Stimulated activated CD4-positive, alpha-beta T cell treated with anti-CD3 and anti-CD28 coated beads, TNF-alpha, amount 100 ng/mL, for 24 hours (primary cell): ENCODE data around the gene RFXAP.

ENCODE experiments used
- DNase-seq, 3 experiments: peaks; one replicate each; pipeline ENCODE4 v3.0.0-alpha.2; 2020; ENCODE audit warnings: low read depth in 3 of 3

Gene RFXAP

DNA sequence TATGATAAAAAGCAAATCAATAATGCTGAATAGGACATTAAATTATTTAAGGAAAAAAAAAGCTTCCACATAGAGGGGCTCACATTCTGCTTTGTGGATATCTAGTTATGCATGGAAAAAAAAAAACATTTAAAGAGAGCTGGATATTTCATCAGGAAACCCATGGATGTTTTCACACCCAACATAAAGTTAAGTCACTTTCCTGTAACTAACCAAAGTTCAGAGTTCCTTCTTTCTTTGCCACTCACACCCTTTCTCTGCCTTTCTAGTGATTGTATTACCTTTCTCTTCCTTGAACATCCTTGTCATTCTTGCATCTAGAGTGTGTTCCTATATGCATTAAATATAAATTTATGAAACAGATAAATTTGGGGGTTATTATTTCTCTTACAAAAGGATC lies 47.2 kb downstream of the RFXAP start:
- DNase-seq, result no peak

DNA sequence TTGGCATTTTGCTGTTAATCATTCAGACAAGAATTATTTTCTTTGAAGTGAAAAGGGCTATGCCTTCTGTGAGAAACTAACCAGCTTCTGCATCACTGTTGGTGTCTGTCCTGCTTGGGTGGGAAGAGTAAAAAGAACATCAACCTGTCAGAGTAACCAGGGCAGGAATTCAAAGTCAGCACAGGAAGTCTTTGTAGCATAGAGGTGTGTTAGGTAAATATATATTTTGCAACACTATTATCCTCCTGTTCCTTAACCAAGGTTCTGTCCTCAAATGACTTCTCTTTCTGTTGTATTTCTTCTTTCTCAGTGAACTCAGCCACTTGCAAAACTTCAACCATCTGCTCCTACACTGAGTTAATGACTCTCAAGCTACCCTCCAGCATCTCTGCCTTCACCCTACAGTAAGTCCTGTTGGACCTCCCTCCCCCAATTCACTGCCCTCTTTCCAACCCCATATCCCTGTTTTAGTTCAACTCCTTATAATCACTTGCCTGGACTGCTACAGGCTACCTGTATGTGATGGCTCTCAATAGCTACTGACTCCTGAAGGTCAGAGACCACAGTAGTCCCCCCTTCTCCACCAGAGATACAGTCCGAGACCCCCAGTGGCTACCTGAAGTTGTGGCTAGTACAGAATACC lies 51.1 kb downstream of the RFXAP start:
- DNase-seq, result no peak

DNA sequence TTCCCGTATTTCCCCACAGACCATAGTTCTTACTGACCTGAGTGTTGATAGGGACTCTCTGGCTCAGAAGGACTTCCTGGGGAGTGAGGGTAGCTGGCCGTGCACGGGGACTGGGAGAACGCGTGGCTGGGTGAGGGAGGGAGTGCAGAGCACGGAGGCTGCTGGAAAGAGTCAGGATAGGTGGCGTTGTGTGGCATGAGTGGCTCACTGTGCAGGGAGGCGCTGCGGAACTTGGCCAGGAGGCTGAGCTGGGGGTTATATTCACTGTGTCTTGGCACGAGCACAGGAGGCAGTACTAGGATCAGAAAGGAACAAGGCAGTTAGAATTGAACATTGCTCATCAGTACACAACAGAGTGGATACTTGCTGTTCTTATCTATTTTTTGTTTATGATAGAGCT lies 53.6 kb downstream of the RFXAP start:
- DNase-seq, result no peak

DNA sequence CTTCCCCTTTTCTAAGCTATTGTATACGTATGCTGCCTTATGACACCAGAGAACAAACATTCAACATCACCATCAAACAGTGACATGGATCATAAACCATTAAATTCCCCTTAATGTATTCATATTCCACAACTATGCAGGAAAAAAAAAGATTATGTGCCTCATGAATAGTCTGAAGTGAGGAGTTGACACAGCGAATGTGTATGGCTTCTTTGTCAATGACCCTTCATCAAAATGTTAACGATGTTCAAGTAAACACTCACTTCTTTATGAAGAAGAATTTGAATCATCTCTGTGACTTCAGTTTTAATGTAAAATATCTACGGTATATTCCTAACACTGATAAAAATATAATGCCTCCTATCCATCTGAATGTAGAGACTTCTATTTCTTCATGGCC lies 56.4 kb downstream of the RFXAP start:
- no peak for DNase-seq

DNA sequence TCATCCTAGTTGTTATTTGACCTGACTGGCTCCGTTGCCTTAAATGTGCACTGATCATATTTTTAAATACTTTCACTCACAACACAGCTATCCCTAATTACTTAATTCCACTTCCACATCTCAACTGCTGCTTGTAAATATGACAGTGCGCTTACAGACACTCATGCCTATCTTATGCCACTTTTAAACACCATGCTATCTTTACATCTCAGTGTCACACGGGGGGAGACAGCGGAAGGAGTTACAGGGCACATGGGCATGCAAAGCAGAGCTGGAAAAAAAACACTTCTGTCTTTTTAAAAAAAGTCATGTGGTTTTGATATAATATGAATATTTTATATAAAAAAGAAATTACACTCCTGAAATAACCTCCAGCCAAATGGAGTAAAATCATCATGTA lies 56.9 kb downstream of the RFXAP start:
- no peak for DNase-seq
